Measurements from ENCODE around the gene RPS16.

DNA sequence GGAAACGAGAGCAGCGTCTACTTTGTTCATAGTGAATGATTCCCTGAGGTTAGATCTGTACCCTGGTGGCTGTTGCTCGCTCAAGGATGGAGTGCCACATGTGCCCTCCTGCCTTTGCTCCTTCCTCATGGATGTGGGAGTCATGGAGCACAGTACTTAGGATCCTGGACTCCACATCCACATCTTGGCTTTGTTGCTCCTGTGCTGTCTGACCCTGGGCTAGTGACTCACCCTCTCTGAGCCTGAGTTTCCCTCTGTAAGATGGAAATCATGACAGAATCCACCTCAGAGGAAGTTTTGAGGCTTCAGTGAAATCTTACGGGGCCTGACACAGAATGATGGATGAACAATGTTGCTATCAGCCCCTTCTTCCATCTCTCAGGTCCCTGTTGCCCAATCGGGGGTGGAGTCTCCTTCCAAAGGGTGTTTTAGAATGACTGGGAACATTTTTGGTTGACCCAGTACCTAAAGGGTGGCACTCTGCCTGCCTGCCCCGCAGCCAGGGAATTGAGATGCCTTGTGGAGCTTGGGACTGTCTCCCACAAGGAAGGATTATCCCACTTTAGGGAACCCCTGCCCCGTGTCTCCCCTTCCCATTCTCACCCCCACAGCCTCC, 35.1 kb upstream of the RPS16 start:
- TF ChIP-seq, protein P1, sequence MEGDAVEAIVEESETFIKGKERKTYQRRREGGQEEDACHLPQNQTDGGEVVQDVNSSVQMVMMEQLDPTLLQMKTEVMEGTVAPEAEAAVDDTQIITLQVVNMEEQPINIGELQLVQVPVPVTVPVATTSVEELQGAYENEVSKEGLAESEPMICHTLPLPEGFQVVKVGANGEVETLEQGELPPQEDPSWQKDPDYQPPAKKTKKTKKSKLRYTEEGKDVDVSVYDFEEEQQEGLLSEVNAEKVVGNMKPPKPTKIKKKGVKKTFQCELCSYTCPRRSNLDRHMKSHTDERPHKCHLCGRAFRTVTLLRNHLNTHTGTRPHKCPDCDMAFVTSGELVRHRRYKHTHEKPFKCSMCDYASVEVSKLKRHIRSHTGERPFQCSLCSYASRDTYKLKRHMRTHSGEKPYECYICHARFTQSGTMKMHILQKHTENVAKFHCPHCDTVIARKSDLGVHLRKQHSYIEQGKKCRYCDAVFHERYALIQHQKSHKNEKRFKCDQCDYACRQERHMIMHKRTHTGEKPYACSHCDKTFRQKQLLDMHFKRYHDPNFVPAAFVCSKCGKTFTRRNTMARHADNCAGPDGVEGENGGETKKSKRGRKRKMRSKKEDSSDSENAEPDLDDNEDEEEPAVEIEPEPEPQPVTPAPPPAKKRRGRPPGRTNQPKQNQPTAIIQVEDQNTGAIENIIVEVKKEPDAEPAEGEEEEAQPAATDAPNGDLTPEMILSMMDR (IDR thresholded peaks at IDR 0.05 in 4 of 5, conservative IDR thresholded peaks at IDR 0.05 in 1 of 5) = no peak
- TF ChIP-seq POLR2A (IDR thresholded peaks at IDR 0.05) = no peak

Data from gastrocnemius medialis (tissue), 4 donors.